IMR-90 (cell line): ENCODE results near the gene MICAL3. TPM values are rescaled to one million over a fixed set of nuclear protein-coding genes. Genes with fewer than 3 reads are reported as not detected.

Source experiments
- ATAC-seq: fragments of 200-7000 bp; cut with Tn5 transposase; 2 replicates; pipeline ENCODE4 v1.9.1; 2020; ENCODE audit warnings: low read depth, mild to moderate bottlenecking, moderate library complexity
- BruUV-seq: library from RNA; stranded (reverse); fragments of 400-500 nt; replicated peaks from 2 replicates; lab custom pipeline; 2021; lab: Mats Ljungman, UMichigan
- CTCF ChIA-PET: fragments of 300-600 bp; formaldehyde crosslinking; extraction: SDS; loops from one replicate; lab custom pipeline; 2021; ENCODE audit warnings: antibody characterized with exemption; lab: Yijun Ruan, JAX
- POLR2A ChIA-PET: fragments of 300-600 bp; sonication (Branson Sonifier 250); formaldehyde crosslinking; loops from one replicate; lab custom pipeline; 2022; ENCODE audit warnings: antibody characterized with exemption; ENCODE audit not compliant: unreplicated experiment; lab: Charles Lee
- DNase-seq: peaks from one replicate; pipeline ENCODE4 v3.0.0; 2013
- H2AFZ ChIP-seq: replicated peaks from 2 replicates; pipeline ENCODE3; 2013; ENCODE audit warnings: low read length, mild to moderate bottlenecking; ENCODE audit not compliant: poor library complexity
- H2AK5ac ChIP-seq: 2 replicates; pipeline ENCODE4 v1.6.1; 2013; ENCODE audit warnings: low read depth, low read length, inconsistent platforms
- H2AK9ac ChIP-seq: replicated peaks from 2 replicates; pipeline ENCODE3; 2013; ENCODE audit warnings: mild to moderate bottlenecking, low read depth, low read length, moderate library complexity; ENCODE audit not compliant: poor library complexity
- H2BK120ac ChIP-seq: 2 replicates; pipeline ENCODE4 v1.6.1; 2013; ENCODE audit warnings: low read depth, low read length, inconsistent platforms
- H2BK15ac ChIP-seq: 3 replicates; pipeline ENCODE4 v1.6.1; 2013; ENCODE audit warnings: low read depth, low read length, inconsistent platforms
- H2BK20ac ChIP-seq: 2 replicates; pipeline ENCODE4 v1.6.1; 2013; ENCODE audit warnings: low read depth, mild to moderate bottlenecking, inconsistent platforms, low read length, moderate library complexity
- H2BK5ac ChIP-seq: 2 replicates; pipeline ENCODE4 v1.6.1; 2013; ENCODE audit warnings: mild to moderate bottlenecking, low read depth, low read length, inconsistent platforms; ENCODE audit not compliant: poor library complexity, severe bottlenecking
- H3K14ac ChIP-seq: replicated peaks from 2 replicates; pipeline ENCODE4 v1.6.1; 2013; ENCODE audit warnings: low read depth, low read length, inconsistent platforms
- H3K18ac ChIP-seq: 2 replicates; pipeline ENCODE4 v1.6.1; 2013; ENCODE audit warnings: low read depth, low read length, control low read depth
- H3K23ac ChIP-seq: 2 replicates; pipeline ENCODE4 v1.6.1; 2013; ENCODE audit warnings: low read depth, low read length, inconsistent platforms
- H3K27ac ChIP-seq: 2 replicates; pipeline ENCODE4 v1.5.1; 2013; ENCODE audit warnings: mild to moderate bottlenecking, control low read depth, low read length; ENCODE audit not compliant: insufficient read depth
- H3K27me3 ChIP-seq: 2 replicates; pipeline ENCODE4 v1.6.1; 2013; ENCODE audit warnings: low read length; ENCODE audit not compliant: control insufficient read depth, insufficient read depth
- H3K36me3 ChIP-seq: 2 replicates; pipeline ENCODE4 v1.6.1; 2013; ENCODE audit warnings: low read length, mixed read lengths; ENCODE audit not compliant: control insufficient read depth, insufficient read depth
- H3K4ac ChIP-seq: 2 replicates; pipeline ENCODE4 v1.6.1; 2013; ENCODE audit warnings: low read depth, low read length, inconsistent platforms
- H3K4me1 ChIP-seq: 2 replicates; pipeline ENCODE4 v1.6.1; 2013; ENCODE audit warnings: low read length, mixed read lengths; ENCODE audit not compliant: control insufficient read depth, insufficient read depth
- H3K4me2 ChIP-seq: 2 replicates; pipeline ENCODE4 v1.6.1; 2013; ENCODE audit warnings: low read depth, mild to moderate bottlenecking, control low read depth, low read length, moderate library complexity
- H3K4me3 ChIP-seq: 2 replicates; pipeline ENCODE4 v1.5.1; 2013; ENCODE audit warnings: low read depth, mild to moderate bottlenecking, control low read depth, low read length, moderate library complexity; ENCODE audit not compliant: insufficient read depth
- H3K56ac ChIP-seq: 2 replicates; pipeline ENCODE4 v1.6.1; 2013; ENCODE audit warnings: low read length, inconsistent platforms; ENCODE audit not compliant: insufficient read depth; ENCODE audit errors: extremely low read depth
- H3K79me1 ChIP-seq, 2 experiments: 2 replicates each; pipeline ENCODE4 v1.6.1; 2013; ENCODE audit warnings: low read length in 2 of 2, inconsistent platforms in 1 of 2, low read depth in 1 of 2
- H3K9ac ChIP-seq: 2 replicates; pipeline ENCODE4 v1.6.1; 2013; ENCODE audit warnings: low read depth, low read length, control low read depth
- H3K9me1 ChIP-seq: 2 replicates; pipeline ENCODE4 v1.6.1; 2013; ENCODE audit warnings: low read length, inconsistent platforms; ENCODE audit not compliant: insufficient read depth
- H3K9me3 ChIP-seq: 2 replicates; pipeline ENCODE4 v1.6.1; 2013; ENCODE audit warnings: low read length; ENCODE audit not compliant: control insufficient read depth, insufficient read depth
- H4K20me1 ChIP-seq: 2 replicates; pipeline ENCODE4 v1.6.1; 2013; ENCODE audit warnings: low read length, inconsistent platforms; ENCODE audit not compliant: insufficient read depth
- H4K5ac ChIP-seq: 2 replicates; pipeline ENCODE4 v1.6.1; 2013; ENCODE audit warnings: mild to moderate bottlenecking, low read depth, low read length, control low read depth
- H4K8ac ChIP-seq, 2 experiments: 2 replicates each; pipeline ENCODE4 v1.6.1; 2013; ENCODE audit warnings: low read depth in 2 of 2, low read length in 2 of 2, control low read depth in 1 of 2, inconsistent platforms in 1 of 2
- H4K91ac ChIP-seq: 2 replicates; pipeline ENCODE4 v1.6.1; 2013; ENCODE audit warnings: low read depth, low read length, inconsistent platforms; ENCODE audit not compliant: insufficient read depth
- CEBPB ChIP-seq: IDR thresholded peaks from 2 replicates; pipeline ENCODE4 v1.6.1; 2012; ENCODE audit warnings: low read depth, low read length, improper control_type of control experiment
- NFE2L2 ChIP-seq: fragments of 150-350 bp; IDR thresholded peaks from 2 replicates; pipeline ENCODE4 v1.6.1; 2016; ENCODE audit warnings: low read depth, mild to moderate bottlenecking, low read length
- WGBS, 2 experiments: methylation state at CpG; one replicate each; pipeline versions ENCODE4 v1.1.5 to v1.1.7; 2013; ENCODE audit warnings: missing lambda C conversion rate in 2 of 2; ENCODE audit not compliant: insufficient read length in 1 of 2; ENCODE audit errors: extremely low coverage in 2 of 2; 5-methylcytosine and 5-hydroxymethylcytosine counted together
- dilution Hi-C: fragments of 300-500 bp; cut with HindIII; formaldehyde crosslinking; loops from one replicate; pipeline ENCODE4 v1.14.3; 2018; ENCODE audit warnings: low sequenced_read_pairs; ENCODE audit not compliant: unreplicated experiment
- in situ Hi-C: fragments of 300-500 bp; cut with MboI; formaldehyde crosslinking; loops from 3 replicates; pipeline ENCODE4 v1.14.3; 2019; ENCODE audit warnings: low sequenced_read_pairs, inconsistent platforms, mixed read lengths
- intact Hi-C: fragments of 100-400 bp; cut with micrococcal nuclease; formaldehyde crosslinking; loops from 2 replicates; pipeline ENCODE4 v1.10.0; 2022
- polyA plus RNA-seq, 3 experiments: library from polyadenylated mRNA; depleted of rRNA; stranded (reverse); fragments of >200 nt; gene quantifications; 2 replicates each; pipeline ENCODE4 v1.2.3, GENCODE V29; 2012; ENCODE audit warnings: low replicate concordance in 1 of 3
- total RNA-seq: library from RNA; depleted of rRNA; stranded (reverse); fragments of >200 nt; gene quantifications from 2 replicates; pipeline ENCODE4 v1.2.3, GENCODE V29; 2012

The MICAL3 gene
- total and polyA plus RNA-seq, 2 of the 4 experiments (the other 2 are of a cell fraction): 17.6 to 26.8 TPM

GRCh38 chr22:17867160-17867785 is 157.1 kb downstream of the MICAL3 start:
- H2BK5ac ChIP-seq: no peak overlapping the region
- POLR2A ChIA-PET: no interaction called here
- no peak for DNase-seq
- ATAC-seq: no peak
- no peaks in the 10 kb centered on the region for H3K4me1 ChIP-seq
- intact Hi-C loops (no loop called here), dilution Hi-C loops (no loop called here), in situ Hi-C loops (no loop called here)
- no peak overlapping the region for H2AK5ac ChIP-seq
- H2BK20ac ChIP-seq: no peak overlapping the region
- no peak overlapping the region for H3K23ac ChIP-seq
- H2BK120ac ChIP-seq: no peak overlapping the region
- H2BK15ac ChIP-seq: no peak overlapping the region
- peaks cover 53% of the 10 kb centered on the region for H3K36me3 ChIP-seq
- no peak overlapping the region for H3K27ac ChIP-seq
- H3K18ac ChIP-seq: no peak overlapping the region
- no peak overlapping the region for H2AK9ac ChIP-seq
- no peak overlapping the region for H4K5ac ChIP-seq
- no peak overlapping the region for H3K4ac ChIP-seq
- H4K20me1 ChIP-seq: no peaks in the 10 kb centered on the region
- H3K56ac ChIP-seq: no peak overlapping the region
- H4K8ac ChIP-seq: no peak overlapping the region
- H4K91ac ChIP-seq: no peak overlapping the region
- no peak overlapping the region for H3K9ac ChIP-seq
- H3K14ac ChIP-seq: no peak overlapping the region
- H3K4me2 ChIP-seq: no peak overlapping the region
- BruUV-seq: no TSS peak
- no peak overlapping the region for H3K4me3 ChIP-seq
- no peaks in the 10 kb centered on the region for H3K27me3 ChIP-seq
- TF ChIP-seq CEBPB (no peak), NFE2L2 (no peak)
- peaks cover 3% of the 10 kb centered on the region; the same call in 1 of the 2 replicates for H3K9me1 ChIP-seq
- no peaks in the 10 kb centered on the region; a peak in 1 of 4 replicates for H3K79me1 ChIP-seq
- CTCF ChIA-PET: no interaction called here
- no peak overlapping the region for H2AFZ ChIP-seq
- no peaks in the 10 kb centered on the region for H3K9me3 ChIP-seq
- WGBS, 2 experiments: no CpG with 5 or more reads among the region's 9 CpGs
